ENCODE data around the gene CAPZA2. TPM values are rescaled to one million over a fixed set of nuclear protein-coding genes. Genes with fewer than 3 reads are reported as not detected.
"Not testable (repeated sequence)": the region's sequence is repeated elsewhere in the genome, so short reads cannot be mapped to it uniquely, and the experiment has no call there.

The CAPZA2 gene
- total RNA-seq: 203 TPM

GRCh38 chr7:116862234-116862950, at the start of gene CAPZA2:
TSS of gene CAPZA2 (plus strand) at chr7:116862587. CDS start at chr7:116862612, 25 bp downstream.
- DNase-seq (ENCODE audit: low spot score): peak; percentile 93

- no peak for DNase-seq (ENCODE audit: low spot score)
These were observed 49.5 kb upstream of the CAPZA2 start for GRCh38 chr7:116812860-116813259.

GRCh38 chr7:116813371-116813770, 49.0 kb upstream of the CAPZA2 start:
- DNase-seq (ENCODE audit: low spot score): not testable (repeated sequence)

- no peak for DNase-seq (ENCODE audit: low spot score)
These were observed 47.3 kb upstream of the CAPZA2 start for GRCh38 chr7:116815041-116815440.

- DNase-seq (ENCODE audit: low spot score): no peak
These were observed 42.2 kb upstream of the CAPZA2 start for GRCh38 chr7:116820149-116820548.

- not testable (repeated sequence) for DNase-seq (ENCODE audit: low spot score)
These were observed 40.7 kb upstream of the CAPZA2 start for GRCh38 chr7:116821647-116822046.

GRCh38 chr7:116824449-116824848, 37.9 kb upstream of the CAPZA2 start:
- no peak for DNase-seq (ENCODE audit: low spot score)

GRCh38 chr7:116828281-116828680, 34.1 kb upstream of the CAPZA2 start:
- DNase-seq (ENCODE audit: low spot score): no peak

- DNase-seq (ENCODE audit: low spot score): no peak
These were observed 33.3 kb upstream of the CAPZA2 start for GRCh38 chr7:116829041-116829440.

- DNase-seq (ENCODE audit: low spot score): no peak
These were observed 32.9 kb upstream of the CAPZA2 start for GRCh38 chr7:116829493-116829892.

- no peak for DNase-seq (ENCODE audit: low spot score)
These were observed 29.7 kb upstream of the CAPZA2 start for GRCh38 chr7:116832692-116833091.

GRCh38 chr7:116834815-116835504, 27.4 kb upstream of the CAPZA2 start:
- DNase-seq (ENCODE audit: low spot score): peak; percentile 82

- no peak for DNase-seq (ENCODE audit: low spot score)
These were observed 26.3 kb upstream of the CAPZA2 start for GRCh38 chr7:116836048-116836447.

- DNase-seq (ENCODE audit: low spot score): no peak
These were observed 25.5 kb upstream of the CAPZA2 start for GRCh38 chr7:116836911-116837310.

- DNase-seq (ENCODE audit: low spot score): no peak
These were observed 24.8 kb upstream of the CAPZA2 start for GRCh38 chr7:116837586-116837985.

- DNase-seq (ENCODE audit: low spot score): no peak
These were observed 22.1 kb upstream of the CAPZA2 start for GRCh38 chr7:116840256-116840655.

- no peak for DNase-seq (ENCODE audit: low spot score)
These were observed 20.0 kb upstream of the CAPZA2 start for GRCh38 chr7:116842371-116842770.

GRCh38 chr7:116843378-116843777, 19.0 kb upstream of the CAPZA2 start:
- no peak for DNase-seq (ENCODE audit: low spot score)

GRCh38 chr7:116851175-116851574, 11.2 kb upstream of the CAPZA2 start:
- DNase-seq (ENCODE audit: low spot score): no peak

- DNase-seq (ENCODE audit: low spot score): no peak
These were observed 10.7 kb upstream of the CAPZA2 start for GRCh38 chr7:116851671-116852070.

GRCh38 chr7:116854132-116854531, 8.3 kb upstream of the CAPZA2 start:
- no peak for DNase-seq (ENCODE audit: low spot score)

GRCh38 chr7:116857052-116857451, 5.3 kb upstream of the CAPZA2 start:
- DNase-seq (ENCODE audit: low spot score): no peak

- no peak for DNase-seq (ENCODE audit: low spot score)
These were observed 3.1 kb upstream of the CAPZA2 start for GRCh38 chr7:116859323-116859722.
